ENCODE data around the gene CXXC4.

The CXXC4 gene

GRCh38 chr4:104494822-104495559 is at the start of gene CXXC4:
Gene CXXC4, minus strand, starts transcription at chr4:104494894. Its CDS starts 3,092 bp downstream, at chr4:104491802.
- DNase-seq, result no peak

GRCh38 chr4:104533156-104533555 is 38.5 kb upstream of the CXXC4 start:
- DNase-seq, result no peak

- no peak for DNase-seq
Measured at GRCh38 chr4:104532677-104533076, 38.0 kb upstream of the CXXC4 start.

- no peak for DNase-seq
Measured at GRCh38 chr4:104531390-104531789, 36.7 kb upstream of the CXXC4 start.

- DNase-seq, result no peak
Measured at GRCh38 chr4:104530426-104530825, 35.7 kb upstream of the CXXC4 start.

- no peak for DNase-seq
Measured at GRCh38 chr4:104524591-104524990, 29.9 kb upstream of the CXXC4 start.

- DNase-seq, result no peak
Measured at GRCh38 chr4:104524026-104524425, 29.3 kb upstream of the CXXC4 start.

GRCh38 chr4:104519588-104519987 is 24.9 kb upstream of the CXXC4 start:
- DNase-seq, result no peak

GRCh38 chr4:104516884-104517283 is 22.2 kb upstream of the CXXC4 start:
- DNase-seq, result no peak

GRCh38 chr4:104508224-104508623 is 13.5 kb upstream of the CXXC4 start:
- no peak for DNase-seq

- DNase-seq, result no peak
Measured at GRCh38 chr4:104507112-104507511, 12.4 kb upstream of the CXXC4 start.

GRCh38 chr4:104504536-104504935 is 9.8 kb upstream of the CXXC4 start:
- DNase-seq, result no peak

- no peak for DNase-seq
Measured at GRCh38 chr4:104502471-104502870, 7.8 kb upstream of the CXXC4 start.

GRCh38 chr4:104501290-104501689 is 6.6 kb upstream of the CXXC4 start:
- DNase-seq, result no peak

- no peak for DNase-seq
Measured at GRCh38 chr4:104500442-104500841, 5.7 kb upstream of the CXXC4 start.

- no peak for DNase-seq
Measured at GRCh38 chr4:104494185-104494584, 509 bp downstream of the CXXC4 start.

- DNase-seq, result no peak
Measured at GRCh38 chr4:104493081-104493831, 1.4 kb downstream of the CXXC4 start.

GRCh38 chr4:104492183-104492771 is 2.4 kb downstream of the CXXC4 start:
- no peak for DNase-seq

- DNase-seq, result no peak
Measured at GRCh38 chr4:104491481-104492182, 3.1 kb downstream of the CXXC4 start.

GRCh38 chr4:104490770-104491480 is 3.8 kb downstream of the CXXC4 start:
- no peak for DNase-seq

- DNase-seq, result no peak
Measured at GRCh38 chr4:104490096-104490769, 4.5 kb downstream of the CXXC4 start.

GRCh38 chr4:104489731-104490095 is 5.0 kb downstream of the CXXC4 start:
- DNase-seq, result no peak

Data from stimulated activated naive CD4-positive, alpha-beta T cell treated with Interleukin-2 at 50 U/mL for 16 hours (primary cell).